ENCODE measurements around the gene CNTNAP3. TPM values are rescaled to one million over a fixed set of nuclear protein-coding genes. Genes with fewer than 3 reads are reported as not detected.
"Not testable (repeated sequence)": the region's sequence is repeated elsewhere in the genome, so short reads cannot be mapped to it uniquely, and the experiment has no call there.

The CNTNAP3 gene
- polyA plus RNA-seq (2012; ENCODE audit: missing spikeins) = 0.13 TPM

- not testable (repeated sequence) for DNase-seq (ENCODE audit: insufficient read length)
Measured at GRCh38 chr9:39287980-39288379, at the start of gene CNTNAP3. CNTNAP3 (minus strand) TSS chr9:39288167; CDS start chr9:39288064, 103 bp downstream.

GRCh38 chr9:39279995-39280394, 8.0 kb downstream of the CNTNAP3 start:
- not testable (repeated sequence) for DNase-seq (ENCODE audit: insufficient read length); FAIRE-seq

More at GRCh38 chr9:39287980-39288379, at the start of gene CNTNAP3:
- not testable (repeated sequence) for FAIRE-seq

- not testable (repeated sequence) for DNase-seq (ENCODE audit: insufficient read length); FAIRE-seq
Measured at GRCh38 chr9:39242513-39242912, 45.5 kb downstream of the CNTNAP3 start.

- not testable (repeated sequence) for FAIRE-seq; DNase-seq (ENCODE audit: insufficient read length)
Measured at GRCh38 chr9:39232130-39232991, 55.6 kb downstream of the CNTNAP3 start.

GRCh38 chr9:39215976-39216375, 72.0 kb downstream of the CNTNAP3 start:
- DNase-seq (ENCODE audit: insufficient read length) = not testable (repeated sequence)

GRCh38 chr9:39209773-39210172, 78.2 kb downstream of the CNTNAP3 start:
- not testable (repeated sequence) for DNase-seq (ENCODE audit: insufficient read length); FAIRE-seq

More at GRCh38 chr9:39215976-39216375, 72.0 kb downstream of the CNTNAP3 start:
- not testable (repeated sequence) for FAIRE-seq

- DNase-seq (ENCODE audit: insufficient read length); FAIRE-seq: not testable (repeated sequence)
Measured at GRCh38 chr9:39206643-39207042, 81.3 kb downstream of the CNTNAP3 start.

- FAIRE-seq; DNase-seq (ENCODE audit: insufficient read length): not testable (repeated sequence)
Measured at GRCh38 chr9:39205842-39206241, 82.1 kb downstream of the CNTNAP3 start.

- not testable (repeated sequence) for DNase-seq (ENCODE audit: insufficient read length); FAIRE-seq
Measured at GRCh38 chr9:39200412-39200811, 87.6 kb downstream of the CNTNAP3 start.

- not testable (repeated sequence) for DNase-seq (ENCODE audit: insufficient read length); FAIRE-seq
Measured at GRCh38 chr9:39198000-39198709, 89.8 kb downstream of the CNTNAP3 start.

GRCh38 chr9:39171370-39171769, 116.6 kb downstream of the CNTNAP3 start:
- not testable (repeated sequence) for FAIRE-seq; DNase-seq (ENCODE audit: insufficient read length)

- DNase-seq (ENCODE audit: insufficient read length); FAIRE-seq: not testable (repeated sequence)
Measured at GRCh38 chr9:39157714-39158113, 130.3 kb downstream of the CNTNAP3 start.

- not testable (repeated sequence) for DNase-seq (ENCODE audit: insufficient read length); FAIRE-seq
Measured at GRCh38 chr9:39132826-39133552, 155.0 kb downstream of the CNTNAP3 start.

GRCh38 chr9:39121401-39121800, 166.6 kb downstream of the CNTNAP3 start:
- FAIRE-seq; DNase-seq (ENCODE audit: insufficient read length): not testable (repeated sequence)

GRCh38 chr9:39111746-39112145, 176.2 kb downstream of the CNTNAP3 start:
- FAIRE-seq; DNase-seq (ENCODE audit: insufficient read length): not testable (repeated sequence)
